B cell (primary cell): ENCODE results near the gene CCDC180. TPM values are rescaled to one million over a fixed set of nuclear protein-coding genes. Genes with fewer than 3 reads are reported as not detected.
"Not testable (repeated sequence)": the region's sequence is repeated elsewhere in the genome, so short reads cannot be mapped to it uniquely, and the experiment has no call there.

ENCODE experiments used
- ATAC-seq: fragments of 200-7000 bp; cut with Tn5 transposase; one replicate; pipeline ENCODE4 v1.10.0; 2021; ENCODE audit warnings: low read depth, mild to moderate bottlenecking, moderate number of reproducible peaks, moderate library complexity
- CTCF ChIA-PET: fragments of 350-600 bp; sonication (Branson Sonifier 250); formaldehyde crosslinking; loops from one replicate; lab custom pipeline; 2021; ENCODE audit warnings: antibody characterized with exemption, inconsistent platforms; lab: Charles Lee
- POLR2A ChIA-PET: fragments of 350-600 bp; sonication (Branson Sonifier 250); formaldehyde crosslinking; loops from one replicate; lab custom pipeline; 2021; ENCODE audit warnings: antibody characterized with exemption; lab: Charles Lee
- DNase-seq: peaks from one replicate; pipeline ENCODE4 v3.0.0; 2013
- H2AFZ ChIP-seq: 2 replicates; pipeline ENCODE4 v1.6.1; 2012; ENCODE audit warnings: mild to moderate bottlenecking, low read depth, low read length; ENCODE audit not compliant: insufficient read depth, poor library complexity, severe bottlenecking
- H3K27ac ChIP-seq, 2 donors: 1 replicate in 1 of 2; 2 replicates in 1 of 2; pipeline ENCODE4 v1.5.1; 2012 to 2013; ENCODE audit warnings: low read length in 2 of 2, mild to moderate bottlenecking in 2 of 2, moderate library complexity in 1 of 2
- H3K27me3 ChIP-seq, 4 experiments: fragments of 200-600 bp in 1 of 4; sonication (generic) in 1 of 4; replicated peaks in 1 of 4; 1 replicate in 2 of 4; 2 replicates in 2 of 4; pipeline versions ENCODE4 v1.6.1 to v1.7.0; 2013 to 2016; ENCODE audit warnings: low read length in 3 of 4, mild to moderate bottlenecking in 2 of 4, mixed read lengths in 1 of 4, moderate library complexity in 1 of 4; ENCODE audit not compliant: insufficient read depth in 4 of 4, control insufficient read depth in 3 of 4; ENCODE audit errors: control extremely low read depth in 1 of 4
- H3K36me3 ChIP-seq, 2 experiments: replicated peaks in 1 of 2; 1 replicate in 1 of 2; 2 replicates in 1 of 2; pipeline versions ENCODE4 v1.6.1 to v1.7.1; 2013; ENCODE audit warnings: low read length in 1 of 2; ENCODE audit not compliant: insufficient read depth in 2 of 2, control insufficient read depth in 1 of 2; ENCODE audit errors: control extremely low read depth in 1 of 2, extremely low read depth in 1 of 2
- H3K4me1 ChIP-seq, 2 donors: fragments of 200-600 bp in 1 of 2; sonication (generic) in 1 of 2; 1 replicate in 1 of 2; 2 replicates in 1 of 2; pipeline versions ENCODE4 v1.5.1 to v1.6.1; 2013 to 2017; ENCODE audit warnings: low read length in 2 of 2; ENCODE audit not compliant: control insufficient read depth in 2 of 2, insufficient read depth in 2 of 2
- H3K4me2 ChIP-seq: replicated peaks from 2 replicates; pipeline ENCODE3; 2012; ENCODE audit warnings: mild to moderate bottlenecking, low read depth, low read length; ENCODE audit not compliant: poor library complexity, severe bottlenecking
- H3K4me3 ChIP-seq, 5 experiments: fragments of 200-600 bp in 1 of 5; sonication (generic) in 1 of 5; 1 replicate in 3 of 5; 2 replicates in 2 of 5; pipeline versions ENCODE4 v1.5.1 to v1.7.0; 2011 to 2016; ENCODE audit warnings: low read length in 4 of 5, mild to moderate bottlenecking in 4 of 5, low read depth in 2 of 5, control low read depth in 1 of 5, moderate library complexity in 1 of 5; ENCODE audit not compliant: insufficient read depth in 1 of 5; ENCODE audit errors: control extremely low read depth in 1 of 5, extremely low read depth in 1 of 5
- H3K79me2 ChIP-seq: fragments of 200-600 bp; sonication (generic); one replicate; pipeline ENCODE4 v1.6.0; 2016; ENCODE audit warnings: low read length; ENCODE audit not compliant: control insufficient read depth, insufficient read depth
- H3K9ac ChIP-seq: fragments of 200-600 bp; sonication (generic); 2 replicates; pipeline ENCODE4 v1.6.1; 2017; ENCODE audit warnings: mild to moderate bottlenecking, low read length, moderate library complexity
- H3K9me3 ChIP-seq, 3 donors: one replicate each; pipeline versions ENCODE4 v1.6.1 to v1.7.1; 2013; ENCODE audit warnings: low read length in 2 of 3; ENCODE audit not compliant: control insufficient read depth in 2 of 3, insufficient read depth in 1 of 3; ENCODE audit errors: control extremely low read depth in 1 of 3
- H4K20me1 ChIP-seq: 2 replicates; pipeline ENCODE4 v1.6.0; 2012; ENCODE audit warnings: mild to moderate bottlenecking, low read length; ENCODE audit not compliant: insufficient read depth, control insufficient read depth, poor library complexity, severe bottlenecking
- H3K27ac Mint-ChIP-seq: one replicate; pipeline ENCODE4 v1.8.0; 2021; ENCODE audit warnings: mixed read lengths
- H3K27me3 Mint-ChIP-seq: one replicate; pipeline ENCODE4 v1.8.0; 2021; ENCODE audit warnings: mixed read lengths
- H3K4me1 Mint-ChIP-seq: one replicate; pipeline ENCODE4 v1.8.0; 2021; ENCODE audit warnings: mixed read lengths
- H3K4me3 Mint-ChIP-seq: one replicate; pipeline ENCODE4 v1.8.0; 2021; ENCODE audit warnings: mixed read lengths
- H3K9me3 Mint-ChIP-seq: one replicate; pipeline ENCODE4 v1.8.0; 2022; ENCODE audit warnings: mixed read lengths; ENCODE audit not compliant: insufficient read depth
- EZH2 ChIP-seq: IDR thresholded peaks from 2 replicates; pipeline ENCODE4 v1.6.1; 2012; ENCODE audit warnings: borderline replicate concordance, low read depth, mild to moderate bottlenecking, moderate library complexity, low read length; ENCODE audit not compliant: insufficient read depth, poor library complexity, severe bottlenecking
- WGBS: methylation state at CpG from one replicate; pipeline ENCODE4 v1.1.5; 2013; ENCODE audit warnings: missing lambda C conversion rate; ENCODE audit not compliant: insufficient coverage; 5-methylcytosine and 5-hydroxymethylcytosine counted together
- intact Hi-C: fragments of 100-400 bp; cut with micrococcal nuclease; formaldehyde crosslinking; loops from one replicate; pipeline ENCODE4 v1.10.0; 2022
- polyA minus RNA-seq: library from RNA; depleted of rRNA, polyadenylated mRNA; stranded (reverse); fragments of >200 nt; gene quantifications from 2 replicates; pipeline ENCODE4 v1.2.3, GENCODE V29; 2012
- polyA plus RNA-seq: library from polyadenylated mRNA; depleted of rRNA; stranded (reverse); fragments of >200 nt; gene quantifications from 2 replicates; pipeline ENCODE4 v1.2.3, GENCODE V29; 2012
- total RNA-seq, 2 donors: library from RNA; stranded (reverse); fragments of 120-200 nt in 1 of 2; gene quantifications; 1 replicate in 1 of 2; 2 replicates in 1 of 2; pipeline versions ENCODE4 v1.2.3 to v1.2.4, GENCODE V29; 2013 to 2022
- TF ChIP-seq, protein P1 (sequence below): fragments of 200-600 bp; IDR thresholded peaks from one replicate; pipeline ENCODE4 v1.8.0; 2022; ENCODE audit warnings: antibody characterized with exemption, mild to moderate bottlenecking

CCDC180 gene
- 7.1 and 14.1 TPM in 2 replicates for total RNA-seq
- 9.7 TPM for total RNA-seq (2013)
- polyA plus RNA-seq: 4.4 and 6.8 TPM in 2 replicates
- polyA minus RNA-seq: 5.2 and 10.1 TPM in 2 replicates

DNA sequence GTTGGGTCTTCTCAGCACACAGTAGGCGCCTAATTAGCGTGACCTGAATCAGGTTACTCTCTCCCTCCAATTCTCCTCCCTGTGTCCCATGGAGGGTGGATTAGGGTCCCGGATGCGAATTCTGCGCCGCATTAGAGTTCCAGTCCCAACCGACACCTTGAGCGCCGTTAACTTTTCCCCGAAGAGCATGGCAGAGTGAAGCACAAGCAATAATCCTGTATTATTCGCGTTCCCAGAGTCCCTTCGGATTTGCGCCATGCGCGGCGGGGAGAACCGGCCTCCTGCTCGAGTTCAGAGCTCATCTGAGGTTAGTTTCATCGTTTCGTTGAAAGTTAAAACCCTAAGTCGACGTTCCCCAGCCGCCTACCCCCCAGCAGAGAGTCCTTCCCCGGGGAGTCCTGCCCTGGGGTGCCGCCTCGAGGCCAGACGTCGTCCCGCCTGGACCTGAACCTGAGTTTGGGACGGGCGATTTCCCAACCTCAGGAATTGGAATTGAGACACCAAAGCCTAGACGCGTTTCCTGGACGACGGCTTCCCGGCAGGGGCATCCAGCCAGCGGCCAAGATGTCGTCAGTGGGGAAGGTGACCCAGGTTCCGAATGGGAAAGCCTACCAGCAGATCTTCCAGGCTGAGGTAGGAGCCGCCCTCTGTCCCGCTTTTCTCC, at the start of gene CCDC180:
Gene CCDC180, plus strand, starts transcription at position 160 of the 664 bp plus-strand sequence. Its CDS starts 405 bp downstream, at position 565.
- peaks cover 0 to 7% (median 3%) of the 10 kb centered on the region in 3 donors for H3K9me3 ChIP-seq
- H2AFZ ChIP-seq: no peak within 1 kb of the TSS
- Mint-ChIP-seq H3K9me3 (peaks cover 2% of the 10 kb centered on the region), H3K27me3 (peaks cover 13% of the 10 kb centered on the region), H3K4me3 (no peak within 1 kb of the TSS), H3K27ac (no peak within 1 kb of the TSS), H3K4me1 (no peaks in the 10 kb centered on the region)
- H3K79me2 ChIP-seq: no peaks in the 10 kb centered on the region
- H3K9ac ChIP-seq: no peak within 1 kb of the TSS
- H3K4me2 ChIP-seq: no peak within 1 kb of the TSS
- no peaks in the 10 kb centered on the region for H4K20me1 ChIP-seq
- CTCF ChIA-PET: no interaction called here
- ATAC-seq (no peak), DNase-seq (no peak)
- intact Hi-C loops: no loop called here
- POLR2A ChIA-PET: no interaction called here
- TF ChIP-seq, protein P1, sequence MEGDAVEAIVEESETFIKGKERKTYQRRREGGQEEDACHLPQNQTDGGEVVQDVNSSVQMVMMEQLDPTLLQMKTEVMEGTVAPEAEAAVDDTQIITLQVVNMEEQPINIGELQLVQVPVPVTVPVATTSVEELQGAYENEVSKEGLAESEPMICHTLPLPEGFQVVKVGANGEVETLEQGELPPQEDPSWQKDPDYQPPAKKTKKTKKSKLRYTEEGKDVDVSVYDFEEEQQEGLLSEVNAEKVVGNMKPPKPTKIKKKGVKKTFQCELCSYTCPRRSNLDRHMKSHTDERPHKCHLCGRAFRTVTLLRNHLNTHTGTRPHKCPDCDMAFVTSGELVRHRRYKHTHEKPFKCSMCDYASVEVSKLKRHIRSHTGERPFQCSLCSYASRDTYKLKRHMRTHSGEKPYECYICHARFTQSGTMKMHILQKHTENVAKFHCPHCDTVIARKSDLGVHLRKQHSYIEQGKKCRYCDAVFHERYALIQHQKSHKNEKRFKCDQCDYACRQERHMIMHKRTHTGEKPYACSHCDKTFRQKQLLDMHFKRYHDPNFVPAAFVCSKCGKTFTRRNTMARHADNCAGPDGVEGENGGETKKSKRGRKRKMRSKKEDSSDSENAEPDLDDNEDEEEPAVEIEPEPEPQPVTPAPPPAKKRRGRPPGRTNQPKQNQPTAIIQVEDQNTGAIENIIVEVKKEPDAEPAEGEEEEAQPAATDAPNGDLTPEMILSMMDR: no peak
- no peak for TF ChIP-seq EZH2
- WGBS: 83% methylated on average over 38 of the region's 42 CpGs
- H3K4me1 ChIP-seq: no peaks in the 10 kb centered on the region
- H3K27me3 ChIP-seq: no peaks in the 10 kb centered on the region
- peaks cover 0 to 16% of the 10 kb centered on the region in 2 experiments for H3K36me3 ChIP-seq
- no peak within 1 kb of the TSS for H3K27ac ChIP-seq
- H3K4me3 ChIP-seq: no peak within 1 kb of the TSS

DNA sequence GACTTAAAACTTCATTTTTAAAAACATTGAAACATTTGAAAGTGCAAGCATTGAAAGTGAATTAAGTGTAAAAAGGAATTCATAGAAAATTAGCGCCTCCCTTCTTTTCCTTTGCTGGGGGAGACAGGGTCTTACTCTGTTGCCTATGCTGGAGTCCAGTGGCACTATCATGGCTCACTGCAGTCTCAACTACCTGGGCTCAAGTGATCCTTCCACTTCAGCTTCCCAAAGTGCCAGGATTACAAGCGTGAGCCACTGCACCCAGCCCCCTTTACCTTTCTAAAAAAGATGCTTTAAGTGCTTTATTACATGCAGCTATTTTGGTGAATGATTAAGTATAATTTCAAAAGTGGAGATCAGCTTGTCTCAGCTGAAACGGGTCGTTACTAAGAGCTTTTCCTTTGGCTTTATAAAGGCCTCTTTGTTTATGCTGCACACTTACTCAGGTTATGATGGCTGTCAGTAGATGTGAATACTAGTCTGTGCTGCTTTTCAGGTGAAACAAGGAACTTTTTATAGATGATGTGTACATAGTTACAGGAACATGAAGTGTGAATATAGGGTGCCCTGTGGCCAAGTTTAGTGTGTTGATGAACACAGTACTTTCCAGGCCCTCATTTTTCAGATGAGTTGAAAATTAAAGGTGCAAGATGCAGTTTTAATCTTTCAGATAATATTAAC, 47.5 kb upstream of the CCDC180 start:
- H3K4me1 Mint-ChIP-seq, H3K4me3 ChIP-seq, CTCF ChIA-PET, intact Hi-C loops, H2AFZ ChIP-seq, POLR2A ChIA-PET, H4K20me1 ChIP-seq, H3K36me3 ChIP-seq, H3K9me3 ChIP-seq, H3K27ac Mint-ChIP-seq, H3K9me3 Mint-ChIP-seq, H3K27me3 ChIP-seq, H3K79me2 ChIP-seq, H3K4me3 Mint-ChIP-seq, H3K9ac ChIP-seq, H3K27me3 Mint-ChIP-seq, ATAC-seq, H3K27ac ChIP-seq, H3K4me2 ChIP-seq, H3K4me1 ChIP-seq, DNase-seq: not testable (repeated sequence)
- WGBS: 100% methylated on average over 3 of the region's 4 CpGs
